ENCODE data around the gene RAB3B.
"Not testable (repeated sequence)": the region's sequence is repeated elsewhere in the genome, so short reads cannot be mapped to it uniquely, and the experiment has no call there.

The RAB3B gene

GRCh38 chr1:51969038-51969705 lies 21.3 kb downstream of the RAB3B start:
- H3K27me3 ChIP-seq (ENCODE audit: insufficient read depth, low read depth, severe bottlenecking): no peaks in the 10 kb centered on the region
- H3K36me3 ChIP-seq: peaks cover 50% of the 10 kb centered on the region
- DNase-seq: no peak
- peaks cover 5% of the 10 kb centered on the region for H3K9me3 ChIP-seq (ENCODE audit: severe bottlenecking)
- no peak overlapping the region for H3K4me3 ChIP-seq (ENCODE audit: low read depth, low read length)
- no peak overlapping the region for H3K27ac ChIP-seq
- no peak for TF ChIP-seq CTCF (IDR thresholded peaks at IDR 0.05; ENCODE audit: low read depth, low read length)

- H3K9me3 ChIP-seq (ENCODE audit: severe bottlenecking): peaks cover 5% of the 10 kb centered on the region
- no peak for TF ChIP-seq CTCF (IDR thresholded peaks at IDR 0.05; ENCODE audit: low read depth, low read length)
- no peak overlapping the region for H3K27ac ChIP-seq
- no peak for DNase-seq
- peaks cover 46% of the 10 kb centered on the region for H3K36me3 ChIP-seq
- H3K27me3 ChIP-seq (ENCODE audit: insufficient read depth, low read depth, severe bottlenecking): no peaks in the 10 kb centered on the region
- no peak overlapping the region for H3K4me3 ChIP-seq (ENCODE audit: low read depth, low read length)
These were observed 21.9 kb downstream of the RAB3B start for GRCh38 chr1:51968632-51969031.

GRCh38 chr1:51967213-51967791 lies 23.2 kb downstream of the RAB3B start:
- H3K9me3 ChIP-seq (ENCODE audit: severe bottlenecking); H3K4me3 ChIP-seq (ENCODE audit: low read depth, low read length); DNase-seq; H3K27me3 ChIP-seq (ENCODE audit: insufficient read depth, low read depth, severe bottlenecking): not testable (repeated sequence)
- peak overlapping the region; percentile 61 for H3K27ac ChIP-seq
- peaks cover 36% of the 10 kb centered on the region for H3K36me3 ChIP-seq

GRCh38 chr1:51966559-51966958 lies 23.9 kb downstream of the RAB3B start:
- H3K36me3 ChIP-seq: peaks cover 31% of the 10 kb centered on the region
- H3K27me3 ChIP-seq (ENCODE audit: insufficient read depth, low read depth, severe bottlenecking): no peaks in the 10 kb centered on the region

GRCh38 chr1:51964309-51964696 lies 26.2 kb downstream of the RAB3B start:
- TF ChIP-seq CTCF (IDR thresholded peaks at IDR 0.05; ENCODE audit: low read depth, low read length): no peak
- Histone ChIP-seq H3K27ac (no peak overlapping the region), H3K27me3 (ENCODE audit: insufficient read depth, low read depth, severe bottlenecking) (no peaks in the 10 kb centered on the region), H3K9me3 (ENCODE audit: severe bottlenecking) (peaks cover 5% of the 10 kb centered on the region), H3K36me3 (peaks cover 27% of the 10 kb centered on the region), H3K4me3 (ENCODE audit: low read depth, low read length) (no peak overlapping the region)
- no peak for DNase-seq

More at GRCh38 chr1:51966559-51966958, 23.9 kb downstream of the RAB3B start:
- DNase-seq: peak; percentile 59
- peak overlapping the region; percentile 61 for H3K27ac ChIP-seq
- H3K4me3 ChIP-seq (ENCODE audit: low read depth, low read length): no peak overlapping the region
- H3K9me3 ChIP-seq (ENCODE audit: severe bottlenecking): peaks cover 5% of the 10 kb centered on the region
- 0 out of 2 replicates have a peak, but pooled peaks have one; percentile 2 for TF ChIP-seq CTCF (IDR thresholded peaks at IDR 0.05; ENCODE audit: low read depth, low read length)

GRCh38 chr1:51963592-51964308 lies 26.8 kb downstream of the RAB3B start:
- Histone ChIP-seq H3K9me3 (ENCODE audit: severe bottlenecking) (peaks cover 5% of the 10 kb centered on the region), H3K27me3 (ENCODE audit: insufficient read depth, low read depth, severe bottlenecking) (no peaks in the 10 kb centered on the region), H3K36me3 (peaks cover 26% of the 10 kb centered on the region), H3K4me3 (ENCODE audit: low read depth, low read length) (no peak overlapping the region), H3K27ac (no peak overlapping the region)
- DNase-seq: no peak
- no peak for TF ChIP-seq CTCF (IDR thresholded peaks at IDR 0.05; ENCODE audit: low read depth, low read length)
